ENCODE data around the gene PRKG2.

PRKG2 gene

GRCh38 chr4:81217779-81218178, 2.8 kb upstream of the PRKG2 start:
- in situ Hi-C loops (cut with MboI; ENCODE audit: low sequenced_read_pairs): no loop called here

DNA sequence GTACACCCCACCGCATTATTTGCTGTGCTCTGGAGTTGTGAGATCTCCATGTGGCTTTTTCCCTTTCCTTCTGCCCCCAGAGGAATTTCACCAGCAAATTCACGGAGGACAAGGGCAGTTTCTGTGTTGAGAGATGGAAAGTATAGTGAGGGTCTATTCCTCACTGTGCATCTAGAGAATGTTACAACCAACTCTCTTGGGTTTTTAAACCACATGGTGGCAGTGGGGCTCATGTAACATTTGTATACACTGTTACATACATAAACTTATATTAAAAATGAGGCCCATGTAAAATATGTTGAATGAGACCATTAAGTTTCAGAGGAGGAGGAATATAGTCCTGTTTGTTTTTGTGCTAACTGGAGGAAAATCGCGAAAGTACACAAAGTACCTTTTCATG, 909 bp upstream of the PRKG2 start:
- in situ Hi-C loops (cut with MboI; ENCODE audit: low sequenced_read_pairs): no loop called here

DNA sequence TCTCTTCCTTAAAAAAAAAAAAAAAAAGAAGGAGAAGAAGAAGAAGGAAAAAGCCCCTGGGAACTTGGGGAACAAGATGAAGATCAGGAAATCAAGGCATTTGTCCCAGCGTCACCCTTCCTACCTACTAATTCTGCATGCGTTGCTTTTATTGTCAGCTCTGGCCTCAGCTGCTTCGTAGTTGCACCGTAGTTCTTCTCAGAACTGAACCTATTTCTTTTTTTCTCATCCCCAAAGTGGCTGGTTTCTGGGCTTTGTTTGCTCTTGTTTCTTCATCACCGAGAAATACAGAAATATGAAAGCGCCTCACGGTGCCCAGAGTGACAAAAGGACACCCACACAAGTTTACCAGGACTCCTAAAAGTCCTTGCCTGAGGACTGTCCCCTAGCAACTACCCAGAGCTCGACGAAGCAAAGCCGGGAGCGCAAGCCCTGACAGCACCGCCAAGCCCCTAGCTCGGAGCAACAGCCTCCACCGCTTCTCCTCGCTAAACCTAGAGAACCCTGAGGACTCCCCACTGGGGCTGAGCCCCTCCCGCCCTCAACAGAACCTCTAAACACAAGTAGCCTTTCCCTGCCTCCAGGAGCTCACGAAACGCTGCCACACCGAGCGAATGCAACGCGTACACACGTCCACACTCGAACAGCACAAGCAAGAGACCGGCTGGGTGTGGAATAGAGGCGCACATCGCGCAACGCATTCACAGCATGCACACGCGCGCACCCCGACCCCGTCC, 710 bp downstream of the PRKG2 start:
- in situ Hi-C loops (cut with MboI; ENCODE audit: low sequenced_read_pairs): no loop called here

DNA sequence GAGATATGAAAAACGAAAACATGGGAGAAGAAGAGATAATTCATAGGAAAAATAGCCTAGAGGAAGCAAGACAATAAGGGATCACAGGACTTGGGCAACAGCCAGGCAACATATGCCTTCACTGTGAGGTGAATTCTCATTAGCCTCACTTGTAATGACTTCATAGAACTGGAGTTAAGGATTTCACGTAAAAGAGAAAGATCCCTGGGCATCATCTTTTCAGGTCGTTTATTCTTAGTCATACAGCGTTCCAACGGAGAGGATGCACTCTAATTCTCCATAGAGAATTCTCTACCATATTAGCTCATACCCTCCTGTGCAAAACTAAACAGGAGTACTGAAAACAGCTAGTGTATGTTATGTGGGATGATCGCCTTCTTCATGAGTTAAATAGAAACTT, 1.4 kb downstream of the PRKG2 start:
- in situ Hi-C loops (cut with MboI; ENCODE audit: low sequenced_read_pairs): no loop called here

GRCh38 chr4:81211956-81212355, 3.1 kb downstream of the PRKG2 start:
- in situ Hi-C loops (cut with MboI; ENCODE audit: low sequenced_read_pairs): no loop called here

DNA sequence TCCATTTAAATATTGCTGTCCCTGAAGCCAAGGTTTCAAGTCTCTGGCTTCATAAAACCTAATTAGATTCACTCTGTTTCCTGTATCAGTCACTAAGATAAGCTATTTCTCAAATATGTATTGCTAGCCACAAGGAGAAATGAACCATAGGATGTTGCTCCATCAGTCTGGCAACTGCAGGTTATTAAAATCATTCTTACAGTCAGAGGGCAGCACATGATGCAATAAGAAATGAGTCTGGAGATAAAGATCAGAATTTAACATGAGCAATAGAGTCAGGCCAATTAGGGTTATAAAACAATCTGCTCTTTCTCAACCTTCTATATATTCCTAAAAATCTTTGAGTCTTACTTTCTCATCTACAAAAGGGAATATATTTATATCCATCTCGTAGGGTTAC, 7.2 kb downstream of the PRKG2 start:
- in situ Hi-C loops (cut with MboI; ENCODE audit: low sequenced_read_pairs): no loop called here

- in situ Hi-C loops (cut with MboI; ENCODE audit: low sequenced_read_pairs): no loop called here
Observed at GRCh38 chr4:81205302-81205701, 9.7 kb downstream of the PRKG2 start.

GRCh38 chr4:81204571-81204970, 10.5 kb downstream of the PRKG2 start:
- in situ Hi-C loops (cut with MboI; ENCODE audit: low sequenced_read_pairs): no loop called here

- in situ Hi-C loops (cut with MboI; ENCODE audit: low sequenced_read_pairs): no loop called here
Observed at GRCh38 chr4:81199831-81200230, 15.2 kb downstream of the PRKG2 start.

- in situ Hi-C loops (cut with MboI; ENCODE audit: low sequenced_read_pairs): no loop called here
Observed at GRCh38 chr4:81198609-81199008, 16.4 kb downstream of the PRKG2 start.

DNA sequence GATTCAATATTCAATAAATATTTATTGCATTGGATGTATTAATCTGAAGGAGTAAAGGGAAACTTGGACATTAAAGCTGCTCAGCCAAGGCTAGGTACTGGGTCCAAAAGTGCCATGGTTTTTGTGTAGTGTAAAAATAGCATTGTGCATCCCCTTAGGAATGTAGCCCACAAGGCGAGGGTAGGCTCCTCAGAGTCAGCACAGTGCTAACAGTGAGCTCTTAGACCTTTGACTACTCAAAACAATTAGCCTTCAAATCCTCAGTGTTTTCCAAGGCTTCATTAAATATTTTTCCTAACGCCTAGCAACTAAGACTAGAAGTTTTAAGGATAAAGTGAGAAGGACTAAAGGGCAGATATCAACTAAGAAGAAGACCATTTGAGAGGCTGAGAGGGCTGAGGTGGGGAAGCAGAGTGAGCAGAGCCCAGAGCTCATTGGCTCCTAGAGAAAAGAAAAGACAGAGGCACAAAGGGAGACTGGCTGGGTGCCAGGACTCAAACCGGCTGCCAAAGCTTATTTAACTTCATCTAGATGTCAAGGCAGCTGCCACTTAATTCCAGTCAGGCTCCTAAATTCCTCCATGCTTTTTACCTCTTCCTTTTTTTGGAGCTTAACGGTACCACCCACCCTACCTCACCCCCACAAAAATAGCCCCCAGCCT, 17.0 kb downstream of the PRKG2 start:
- in situ Hi-C loops (cut with MboI; ENCODE audit: low sequenced_read_pairs): no loop called here

GRCh38 chr4:81196126-81196650, 18.8 kb downstream of the PRKG2 start:
- in situ Hi-C loops (cut with MboI; ENCODE audit: low sequenced_read_pairs): no loop called here

DNA sequence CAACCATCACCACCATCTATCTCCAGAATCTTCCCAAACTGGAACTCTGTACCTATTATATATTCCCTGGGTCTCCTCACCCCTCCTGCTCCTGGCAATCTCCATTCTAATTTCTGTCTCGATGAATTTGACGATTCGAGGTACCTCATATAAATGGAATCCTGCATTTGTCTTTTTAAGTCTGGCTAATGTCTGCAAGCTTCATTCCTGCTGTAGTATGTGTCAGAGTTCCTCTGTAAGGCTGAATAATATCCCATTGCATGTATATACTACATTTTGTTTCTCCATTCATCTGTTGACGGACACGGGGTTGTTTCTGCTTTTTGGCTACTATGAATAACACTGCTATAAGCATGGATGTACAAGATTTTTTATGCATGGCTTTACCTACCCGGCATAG, 19.5 kb downstream of the PRKG2 start:
- in situ Hi-C loops (cut with MboI; ENCODE audit: low sequenced_read_pairs): no loop called here

DNA sequence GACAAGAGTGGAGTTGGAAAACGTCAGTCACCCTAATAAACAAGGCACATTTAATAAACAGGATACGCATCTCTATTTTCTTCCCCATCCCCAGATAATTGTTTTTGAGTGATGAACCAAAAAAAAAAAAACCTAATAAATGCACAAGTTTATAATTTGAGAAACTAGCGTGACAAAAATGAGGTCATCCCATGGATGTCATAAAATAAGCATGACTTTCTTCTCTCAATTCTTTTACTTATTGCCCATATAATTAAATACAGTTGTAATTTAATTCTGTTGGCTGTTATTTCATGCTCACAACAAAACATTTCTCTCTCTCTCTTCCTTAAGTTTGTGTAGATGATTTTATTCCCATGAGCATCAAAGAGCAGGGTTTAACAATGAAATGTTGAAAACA, 20.7 kb downstream of the PRKG2 start:
- in situ Hi-C loops (cut with MboI; ENCODE audit: low sequenced_read_pairs): no loop called here

DNA sequence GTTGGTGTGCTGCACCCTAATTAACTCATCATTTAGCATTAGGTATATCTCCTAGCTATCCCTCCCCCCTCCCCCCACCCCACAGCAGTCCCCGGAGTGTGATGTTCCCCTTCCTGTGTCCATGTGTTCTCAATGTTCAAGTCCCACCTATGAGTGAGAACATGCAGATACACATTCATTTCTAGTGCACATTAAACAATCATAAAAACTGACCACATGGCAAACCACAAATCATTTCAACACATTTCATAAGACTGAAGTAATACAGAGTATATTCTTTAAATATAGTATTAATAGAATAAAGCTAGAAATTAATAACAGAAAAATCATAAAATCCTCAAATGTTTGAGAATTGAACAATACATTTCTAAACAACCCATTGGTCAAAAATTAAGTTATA, 34.1 kb downstream of the PRKG2 start:
- in situ Hi-C loops (cut with MboI; ENCODE audit: low sequenced_read_pairs): no loop called here

GRCh38 chr4:81179326-81179725, 35.7 kb downstream of the PRKG2 start:
- in situ Hi-C loops (cut with MboI; ENCODE audit: low sequenced_read_pairs): no loop called here

- in situ Hi-C loops (cut with MboI; ENCODE audit: low sequenced_read_pairs): no loop called here
Observed at GRCh38 chr4:81173213-81173612, 41.8 kb downstream of the PRKG2 start.

- in situ Hi-C loops (cut with MboI; ENCODE audit: low sequenced_read_pairs): no loop called here
Observed at GRCh38 chr4:81166458-81167160, 48.4 kb downstream of the PRKG2 start.

- in situ Hi-C loops (cut with MboI; ENCODE audit: low sequenced_read_pairs): no loop called here
Observed at GRCh38 chr4:81165861-81166430, 49.1 kb downstream of the PRKG2 start.

DNA sequence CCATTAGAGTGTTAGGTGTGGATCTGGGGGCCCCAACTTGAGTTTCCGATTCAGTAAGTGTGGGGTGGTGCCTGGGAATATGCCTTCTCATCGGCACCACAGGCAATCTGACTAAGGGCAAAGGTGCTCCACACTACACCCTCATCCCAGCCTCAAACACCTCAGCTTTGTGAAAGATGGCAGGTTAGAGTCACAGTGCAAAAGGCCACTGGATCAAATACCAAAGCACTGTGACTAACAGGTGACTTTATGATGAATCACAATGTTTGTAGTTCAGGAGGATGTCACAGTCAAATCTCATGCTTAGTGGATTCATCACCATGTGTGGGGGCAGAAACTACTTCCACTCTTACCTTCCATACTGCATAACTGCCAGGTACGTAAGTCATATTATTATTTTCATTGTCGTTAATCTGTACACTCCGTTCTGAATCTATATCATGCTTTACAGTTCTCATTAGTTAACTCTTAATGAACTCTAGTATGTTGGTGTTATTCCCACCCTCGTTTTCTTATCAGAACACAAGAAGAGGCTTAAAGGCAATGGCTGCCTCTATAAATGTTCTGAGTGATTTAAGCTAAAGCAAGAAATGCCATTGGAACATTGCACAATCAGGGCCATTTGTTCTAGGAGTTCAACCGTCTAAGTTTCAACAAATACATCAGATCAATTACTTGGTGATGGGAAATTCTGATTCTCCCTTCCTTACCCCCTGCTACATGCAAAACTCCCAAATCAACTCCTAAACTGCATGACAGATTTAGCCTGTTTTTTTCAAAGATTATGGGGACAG, 50.2 kb downstream of the PRKG2 start:
- in situ Hi-C loops (cut with MboI; ENCODE audit: low sequenced_read_pairs): no loop called here

DNA sequence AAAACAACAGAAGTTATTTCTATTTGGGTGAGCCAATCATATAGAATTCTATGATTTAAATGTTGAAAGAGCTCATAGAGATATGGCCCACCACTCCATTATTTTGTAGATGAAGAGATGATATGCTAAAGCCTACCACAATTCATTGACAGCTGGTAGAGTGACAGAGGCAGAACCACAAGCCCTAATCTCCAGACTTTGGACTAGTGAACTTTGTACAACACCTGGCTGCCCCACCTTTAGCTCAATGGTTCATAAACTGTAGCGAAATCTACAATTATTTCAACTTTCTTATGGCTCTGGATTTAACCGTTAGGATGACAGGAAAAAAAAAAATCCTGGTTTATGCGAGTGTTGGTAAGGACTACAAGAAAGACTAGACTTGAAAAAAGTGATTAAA, 50.9 kb downstream of the PRKG2 start:
- in situ Hi-C loops (cut with MboI; ENCODE audit: low sequenced_read_pairs): no loop called here

Data from HL-60/S4 (cell line).